ENCODE measurements around the gene FLII.

Gene FLII

GRCh38 chr17:18245038-18245776 is 13.3 kb downstream of the FLII start:
- no peak overlapping the region for H3K4me3 ChIP-seq (ENCODE audit: low read length)
- DNase-seq (ENCODE audit: low read depth), result no peak
- TF ChIP-seq CTCF (conservative IDR thresholded peaks at IDR 0.05; ENCODE audit: low read length), result no peak

- no peak for TF ChIP-seq CTCF (conservative IDR thresholded peaks at IDR 0.05; ENCODE audit: low read length)
- no peak overlapping the region for H3K4me3 ChIP-seq (ENCODE audit: low read length)
- no peak for DNase-seq (ENCODE audit: low read depth)
These were observed 17.2 kb downstream of the FLII start for GRCh38 chr17:18241229-18241871.

GRCh38 chr17:18240449-18240848 is 18.1 kb downstream of the FLII start:
- no peak overlapping the region for H3K4me3 ChIP-seq (ENCODE audit: low read length)
- TF ChIP-seq CTCF (conservative IDR thresholded peaks at IDR 0.05; ENCODE audit: low read length), result no peak
- DNase-seq (ENCODE audit: low read depth), result no peak

GRCh38 chr17:18238299-18238698 is 20.2 kb downstream of the FLII start:
- no peak for DNase-seq (ENCODE audit: low read depth)
- no peak for TF ChIP-seq CTCF (conservative IDR thresholded peaks at IDR 0.05; ENCODE audit: low read length)
- H3K4me3 ChIP-seq (ENCODE audit: low read length), result no peak overlapping the region

GRCh38 chr17:18237461-18237860 is 21.1 kb downstream of the FLII start:
- DNase-seq (ENCODE audit: low read depth), result no peak
- no peak for TF ChIP-seq CTCF (conservative IDR thresholded peaks at IDR 0.05; ENCODE audit: low read length)
- H3K4me3 ChIP-seq (ENCODE audit: low read length), result no peak overlapping the region

- TF ChIP-seq CTCF (conservative IDR thresholded peaks at IDR 0.05; ENCODE audit: low read length), result no peak
- no peak for DNase-seq (ENCODE audit: low read depth)
- H3K4me3 ChIP-seq (ENCODE audit: low read length), result no peak overlapping the region
These were observed 22.0 kb downstream of the FLII start for GRCh38 chr17:18236494-18236893.

GRCh38 chr17:18235743-18236256 is 22.7 kb downstream of the FLII start:
- TF ChIP-seq CTCF (conservative IDR thresholded peaks at IDR 0.05; ENCODE audit: low read length), result no peak
- peak; percentile 35 for DNase-seq (ENCODE audit: low read depth)
- no peak overlapping the region for H3K4me3 ChIP-seq (ENCODE audit: low read length)
